Fibroblast of villous mesenchyme (primary cell): ENCODE results near the gene CTNNAL1. TPM values are rescaled to one million over a fixed set of nuclear protein-coding genes. Genes with fewer than 3 reads are reported as not detected.

Experiments used
- small RNA-seq: library from RNA; depleted of rRNA; stranded (forward); fragments of <200 nt; gene quantifications from one replicate; pipeline ENCODE3, GENCODE V24; 2012
- total RNA-seq: library from RNA; depleted of rRNA; stranded (reverse); fragments of >200 nt; gene quantifications from 2 replicates; pipeline ENCODE4 v1.2.3, GENCODE V29; 2012

The CTNNAL1 gene
- total RNA-seq, 1 donor: 155 TPM

Small RNAs within 50 kb of the gene (small RNA-seq; reads per million reads assigned to genes)
- gene MIR32 (14.2 reads per million, percentile 92 among the genes with 10 or more reads in this experiment), gene RF00019 (not detected)

Other genes starting within 250 kb of the CTNNAL1 start
- gene ACTL7B, start 157.5 kb downstream of the CTNNAL1 start, total RNA-seq: under 0.01 TPM in 1 of 2 replicates, not detected in the other
- gene ACTL7A, start 151.2 kb downstream of the CTNNAL1 start, total RNA-seq: not detected in 2 replicates
- gene ELP1, start 79.4 kb downstream of the CTNNAL1 start, total RNA-seq: 31.2 and 44.0 TPM in 2 replicates
- gene ABITRAM, start 79.1 kb downstream of the CTNNAL1 start, total RNA-seq: 6.8 and 9.9 TPM in 2 replicates
- 54.4 and 86.8 TPM in 2 replicates for gene TMEM245, start 106.4 kb upstream of the CTNNAL1 start, total RNA-seq
- gene FRRS1L, start 153.8 kb upstream of the CTNNAL1 start, total RNA-seq: under 0.01 TPM in 1 of 2 replicates, not detected in the other